ENCODE measurements around the gene CARHSP1.

The CARHSP1 gene

DNA sequence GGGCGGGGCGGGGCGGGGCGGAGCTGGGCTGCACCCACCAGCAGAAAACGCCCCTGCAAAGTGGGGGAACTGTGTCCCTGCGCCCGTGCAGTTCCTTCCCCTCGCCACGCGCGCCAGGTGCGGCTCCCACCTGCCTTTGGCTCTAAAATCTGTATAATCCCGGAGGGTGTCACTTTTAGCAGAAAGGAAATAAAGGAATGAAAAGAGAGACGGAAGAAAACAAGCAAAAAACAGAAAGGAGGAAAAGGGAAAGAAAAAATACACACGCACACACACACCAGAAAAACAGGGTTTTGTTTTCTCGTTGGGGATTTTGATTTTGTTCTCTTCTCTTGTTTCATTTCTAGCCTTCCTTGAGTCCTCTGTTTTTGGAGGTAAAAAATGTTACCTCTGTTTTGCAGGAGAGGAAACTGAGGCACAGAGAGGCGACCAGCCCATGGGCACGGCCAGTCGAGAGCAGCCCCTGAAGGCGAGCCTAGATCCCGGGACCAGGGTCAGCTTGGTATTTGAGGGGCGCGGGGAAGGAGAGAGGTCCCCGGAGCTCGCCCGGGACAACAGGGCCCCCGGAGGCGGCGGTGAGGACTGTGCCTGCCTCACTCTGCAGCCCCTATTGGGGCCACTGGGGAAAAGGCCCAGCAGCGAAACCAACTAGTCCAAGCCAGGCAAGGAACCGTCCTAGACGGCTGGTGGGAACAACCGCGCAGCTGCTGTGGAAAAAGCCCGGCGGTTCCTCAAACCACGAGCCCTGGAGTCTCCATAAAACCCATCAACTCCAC lies 594 bp upstream of the CARHSP1 start:
- DNase-seq, result no peak

DNA sequence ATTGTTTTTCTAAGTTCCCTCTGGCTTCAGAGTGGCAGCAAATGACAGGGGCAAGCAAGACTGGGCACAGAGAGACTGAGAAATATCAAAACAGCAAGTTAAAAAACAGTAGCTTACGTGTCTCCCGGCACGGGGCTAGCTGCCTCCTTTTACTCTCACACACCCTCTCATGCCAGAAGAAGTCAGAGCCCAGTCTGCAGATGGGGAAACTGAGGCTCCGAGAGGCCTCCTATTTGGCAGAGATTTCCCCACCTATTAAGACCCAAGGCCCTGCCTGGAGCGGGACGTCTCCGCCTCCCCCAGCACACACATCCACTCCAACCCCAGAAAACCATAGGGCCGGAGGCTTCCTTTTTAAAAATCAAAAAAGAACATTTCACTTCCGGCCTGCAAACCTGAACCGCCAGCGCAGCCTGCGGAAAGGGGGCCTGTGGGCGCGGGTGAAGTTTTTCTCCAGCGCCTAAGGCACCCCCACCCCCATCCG lies 832 bp downstream of the CARHSP1 start:
- no peak for DNase-seq

DNA sequence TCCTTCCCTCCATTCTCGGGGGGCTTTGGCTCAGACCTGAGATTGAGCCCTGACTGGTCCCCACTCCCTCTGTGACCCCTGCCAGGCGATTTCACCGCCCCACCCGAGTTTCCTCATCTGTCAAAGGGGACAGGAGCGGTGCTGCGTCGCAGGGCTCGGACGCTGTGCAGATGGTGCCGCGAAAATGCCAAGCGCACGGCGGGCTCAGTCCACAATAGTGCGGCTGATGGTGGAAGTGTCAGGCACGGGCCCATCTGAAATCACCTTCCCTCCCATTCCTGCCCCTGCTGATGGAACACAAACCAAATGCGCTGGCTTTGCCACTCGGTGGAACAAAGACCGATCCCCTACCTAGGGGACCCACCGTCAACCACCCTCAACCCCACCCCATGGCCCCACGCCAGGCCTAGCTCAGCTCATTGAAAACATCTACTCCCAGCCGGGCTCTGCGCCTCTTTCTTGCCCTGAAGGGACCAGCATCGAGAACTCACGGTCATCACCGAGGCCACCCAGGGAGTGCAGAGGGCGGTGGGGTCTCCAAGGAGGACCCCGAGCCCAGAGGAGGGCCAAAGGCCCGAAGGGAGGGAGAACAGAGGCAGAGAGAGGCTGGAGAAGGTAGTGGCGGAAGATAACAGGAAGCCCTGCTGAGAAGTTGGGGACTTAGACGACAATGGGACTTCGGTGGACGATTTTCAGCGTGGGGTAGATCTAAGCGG lies 1.4 kb downstream of the CARHSP1 start:
- DNase-seq, result no peak

DNA sequence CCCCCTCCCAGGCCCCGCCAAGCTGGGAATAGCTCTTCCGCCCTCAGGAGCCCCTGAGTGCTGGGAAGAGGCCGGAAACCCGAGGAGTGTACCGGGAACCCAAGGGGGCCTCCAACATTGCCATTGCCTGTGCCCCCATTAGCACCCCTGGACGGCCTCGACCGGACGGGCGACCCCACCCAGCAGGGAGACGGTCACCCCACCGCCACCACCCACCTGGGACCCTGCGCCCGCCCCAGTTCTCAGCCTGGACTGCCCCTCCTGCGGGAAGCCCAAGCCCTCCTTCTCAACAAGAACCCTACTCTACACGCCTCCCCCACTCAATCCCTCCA lies 2.0 kb downstream of the CARHSP1 start:
- DNase-seq, result no peak

DNA sequence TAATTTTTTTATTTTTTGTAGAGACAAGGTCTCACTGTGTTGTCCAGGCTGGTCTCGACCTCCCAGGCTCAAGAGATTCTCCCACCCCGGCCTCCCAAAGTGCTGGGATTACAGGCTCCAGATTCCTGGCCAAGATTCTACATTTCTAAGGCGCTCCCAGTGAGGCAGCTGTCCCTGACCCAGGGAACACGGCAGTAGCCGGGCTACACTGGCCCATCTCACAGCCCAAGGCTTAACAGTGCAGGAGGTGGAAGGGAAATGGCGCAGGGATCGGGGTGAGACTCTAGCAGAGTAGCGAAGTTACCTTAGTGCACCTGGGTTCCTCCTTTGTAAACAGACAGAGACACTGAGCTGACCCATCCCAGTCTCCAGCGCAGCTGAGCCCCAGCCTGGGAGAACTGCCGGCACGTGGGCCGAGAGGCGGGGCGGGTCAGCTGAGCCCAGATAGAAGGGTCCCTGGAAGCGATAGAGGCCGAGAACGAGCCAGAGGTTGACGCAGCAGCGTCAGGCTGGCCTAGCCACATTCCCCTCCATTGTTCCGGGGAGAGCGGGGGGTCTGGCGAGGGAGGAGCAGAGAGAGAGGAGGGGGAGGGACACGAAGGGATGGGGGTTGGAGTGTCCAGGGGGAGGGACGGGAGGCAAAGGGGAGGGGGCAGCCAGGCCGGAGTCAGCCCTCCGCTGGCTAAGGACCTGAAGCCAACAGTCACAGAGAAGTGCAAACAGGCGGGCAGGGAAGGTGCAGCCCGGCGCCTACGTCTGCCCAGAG lies 2.5 kb downstream of the CARHSP1 start:
- no peak for DNase-seq

DNA sequence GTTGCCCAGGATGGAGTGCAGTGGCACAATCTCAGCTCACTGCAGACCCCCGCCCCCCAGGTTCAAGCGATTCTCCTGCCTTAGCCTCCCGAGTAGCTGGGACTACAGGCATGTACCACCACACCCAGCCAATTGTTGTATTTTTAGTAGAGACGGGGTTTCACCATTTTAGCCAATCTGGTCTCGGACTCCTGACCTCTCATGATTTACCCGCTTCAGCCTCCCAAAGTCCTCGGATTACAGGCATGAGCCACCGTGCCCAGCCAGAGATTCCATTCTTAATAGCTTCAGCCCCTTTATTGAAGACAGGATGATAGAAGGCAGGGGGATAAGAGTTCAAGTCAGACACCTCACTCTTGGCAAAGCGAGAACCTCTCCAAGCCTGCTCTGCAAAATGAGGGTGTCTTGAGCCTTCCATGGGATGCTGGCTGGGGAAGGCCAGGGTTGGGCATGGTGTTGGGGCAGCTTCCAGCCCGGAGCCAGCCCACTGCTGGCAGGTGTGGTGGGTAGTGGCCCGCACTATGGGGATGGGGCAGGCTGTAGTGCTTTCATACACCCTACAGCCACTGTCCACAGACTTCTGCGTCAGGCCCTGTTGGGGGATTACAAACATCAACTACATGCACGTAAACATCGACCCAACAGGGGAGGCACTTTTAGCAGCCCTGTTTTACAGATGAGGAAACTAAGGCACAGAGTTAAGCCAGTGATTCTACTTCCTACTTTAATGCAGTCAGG lies 3.5 kb downstream of the CARHSP1 start:
- DNase-seq, result no peak

DNA sequence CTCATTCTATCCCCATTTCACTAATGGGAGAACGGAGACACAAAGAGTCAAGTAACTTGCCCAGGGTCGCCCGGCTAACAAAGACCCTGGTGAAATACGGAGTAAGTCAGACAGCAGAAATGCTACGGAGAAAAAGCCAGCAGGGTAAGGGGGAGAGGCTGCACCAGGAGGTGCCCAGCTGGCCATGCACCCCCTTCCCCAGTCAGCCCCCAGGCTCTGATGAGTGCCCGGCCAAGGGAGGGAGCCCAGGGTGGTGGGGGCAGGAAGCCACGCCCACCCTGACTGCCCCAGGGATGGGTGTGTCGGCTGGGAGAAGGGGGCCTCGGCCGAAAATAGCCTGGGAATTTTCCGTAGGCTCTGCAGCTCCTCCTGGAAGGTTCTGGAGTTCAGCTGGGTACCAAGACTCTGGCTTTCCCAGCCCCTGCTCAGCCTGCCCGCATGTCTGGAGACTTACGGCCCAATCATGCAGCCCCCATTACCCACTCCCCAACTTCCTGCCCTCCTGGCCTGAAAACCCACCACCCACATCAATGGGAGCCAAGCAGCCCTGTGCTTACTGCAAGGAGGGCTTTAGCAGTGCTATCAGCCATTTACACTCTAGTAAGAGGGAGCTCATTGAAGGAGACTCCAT lies 4.2 kb downstream of the CARHSP1 start:
- no peak for DNase-seq

DNA sequence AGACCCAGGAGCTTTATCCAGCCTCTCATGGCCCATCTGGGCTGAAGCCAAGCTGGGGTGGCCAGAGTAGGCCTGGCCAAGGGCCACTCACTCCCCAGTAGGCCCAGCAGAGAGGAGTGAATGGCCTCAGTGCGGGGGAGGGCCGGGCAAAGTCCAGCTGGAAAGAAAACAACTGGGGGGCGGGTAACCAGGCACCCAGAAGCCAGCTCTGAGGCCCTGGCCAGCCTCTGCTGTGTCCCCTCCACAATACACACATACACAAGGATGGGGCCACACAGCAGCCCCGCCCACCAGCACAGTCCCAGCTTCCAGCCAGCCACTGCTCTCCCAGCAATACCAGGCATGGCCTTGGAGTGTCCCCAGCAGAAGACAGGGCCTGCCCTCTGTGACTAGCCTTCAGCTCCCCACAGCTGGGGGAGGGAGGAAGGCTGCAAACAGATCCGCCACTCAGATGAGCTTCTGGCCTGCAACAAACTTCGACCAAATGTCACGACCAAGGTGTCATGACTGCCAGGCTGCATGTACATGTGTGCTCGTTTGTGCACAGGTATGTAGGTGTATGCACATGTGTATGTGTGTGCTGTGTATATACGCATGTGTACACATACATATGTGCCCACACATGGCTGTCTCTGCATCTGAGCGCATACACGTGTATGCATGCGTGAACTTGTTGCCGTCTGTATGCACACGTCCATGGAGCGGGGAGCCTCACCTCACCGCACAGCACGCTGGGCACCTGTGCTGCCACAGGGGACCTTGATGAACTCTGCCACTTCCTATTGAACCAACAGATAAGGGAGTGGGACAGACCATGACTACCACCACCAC lies 5.0 kb downstream of the CARHSP1 start:
- no peak for DNase-seq

DNA sequence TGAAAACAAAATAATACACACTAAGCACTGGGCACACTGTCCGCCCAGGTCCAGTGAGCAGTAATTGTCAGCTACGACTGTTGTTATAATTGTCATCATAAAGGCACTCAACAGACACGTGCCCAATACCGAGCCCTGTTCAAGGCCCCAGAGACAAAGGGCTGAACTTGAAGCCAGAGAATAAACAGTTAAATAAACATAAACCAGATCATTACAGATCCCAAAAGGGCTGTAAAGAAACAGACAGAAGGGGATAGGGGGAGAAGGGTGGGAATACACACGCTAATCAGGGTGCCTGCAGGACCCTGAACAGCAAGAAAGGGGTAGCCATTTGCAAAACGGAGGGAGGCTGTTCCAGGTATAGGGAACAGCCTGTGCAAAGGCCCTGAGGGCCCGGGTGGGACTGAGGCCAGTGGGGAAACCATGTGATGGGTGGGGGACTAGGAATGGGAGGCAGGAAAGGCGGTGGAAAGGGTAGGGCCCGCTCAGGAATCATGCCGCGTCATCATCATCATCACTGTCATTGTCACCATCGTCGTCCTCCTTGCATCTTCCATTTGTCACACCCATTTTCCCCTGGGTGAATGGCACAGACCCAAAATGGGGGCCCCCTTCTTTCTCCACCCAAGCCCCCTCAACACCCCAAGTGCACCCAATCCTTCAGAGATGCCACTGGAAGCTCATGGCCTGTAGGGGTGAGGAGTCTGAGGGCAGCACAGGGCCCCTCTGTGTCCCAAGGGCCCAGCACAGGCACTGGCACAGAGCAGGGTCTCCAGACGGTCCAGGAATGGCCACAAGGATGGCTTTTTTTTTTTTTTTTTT lies 6.3 kb downstream of the CARHSP1 start:
- no peak for DNase-seq

DNA sequence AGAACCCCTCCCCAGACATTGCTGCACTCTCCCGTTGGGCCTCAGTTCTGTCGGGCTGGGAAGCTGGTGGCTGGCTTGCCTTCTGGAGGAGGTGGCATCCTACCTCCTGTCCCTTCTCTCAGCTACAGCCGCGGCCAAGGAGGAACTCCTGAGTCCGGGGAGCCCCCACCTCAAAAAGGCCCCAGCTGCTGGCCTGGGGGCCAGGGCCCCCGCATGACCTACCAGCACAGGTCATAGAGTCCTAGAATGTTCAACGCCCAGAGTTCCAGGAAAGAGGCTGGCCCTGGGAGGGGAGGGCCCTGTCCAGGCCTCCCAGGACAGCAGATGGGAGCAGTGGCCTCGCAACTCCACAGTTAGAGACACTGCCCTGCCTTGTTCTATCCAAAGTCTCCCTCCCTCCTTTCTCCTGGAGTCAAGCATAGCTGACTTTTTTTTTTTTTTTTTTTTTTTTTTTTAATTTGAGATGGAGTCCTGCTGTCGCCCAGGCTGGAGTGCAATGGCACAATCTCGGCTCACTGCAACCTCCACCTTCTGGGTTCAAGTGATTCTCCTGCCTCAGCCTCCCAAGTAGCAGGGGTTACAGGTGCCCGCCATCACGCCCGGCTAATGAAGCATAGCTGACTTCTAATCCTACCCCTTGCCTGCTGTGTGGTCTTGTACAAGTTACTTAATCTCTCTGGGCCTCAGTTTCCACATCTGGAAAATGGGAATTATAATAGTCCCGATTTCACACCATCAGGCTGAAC lies 7.1 kb downstream of the CARHSP1 start:
- DNase-seq, result no peak

DNA sequence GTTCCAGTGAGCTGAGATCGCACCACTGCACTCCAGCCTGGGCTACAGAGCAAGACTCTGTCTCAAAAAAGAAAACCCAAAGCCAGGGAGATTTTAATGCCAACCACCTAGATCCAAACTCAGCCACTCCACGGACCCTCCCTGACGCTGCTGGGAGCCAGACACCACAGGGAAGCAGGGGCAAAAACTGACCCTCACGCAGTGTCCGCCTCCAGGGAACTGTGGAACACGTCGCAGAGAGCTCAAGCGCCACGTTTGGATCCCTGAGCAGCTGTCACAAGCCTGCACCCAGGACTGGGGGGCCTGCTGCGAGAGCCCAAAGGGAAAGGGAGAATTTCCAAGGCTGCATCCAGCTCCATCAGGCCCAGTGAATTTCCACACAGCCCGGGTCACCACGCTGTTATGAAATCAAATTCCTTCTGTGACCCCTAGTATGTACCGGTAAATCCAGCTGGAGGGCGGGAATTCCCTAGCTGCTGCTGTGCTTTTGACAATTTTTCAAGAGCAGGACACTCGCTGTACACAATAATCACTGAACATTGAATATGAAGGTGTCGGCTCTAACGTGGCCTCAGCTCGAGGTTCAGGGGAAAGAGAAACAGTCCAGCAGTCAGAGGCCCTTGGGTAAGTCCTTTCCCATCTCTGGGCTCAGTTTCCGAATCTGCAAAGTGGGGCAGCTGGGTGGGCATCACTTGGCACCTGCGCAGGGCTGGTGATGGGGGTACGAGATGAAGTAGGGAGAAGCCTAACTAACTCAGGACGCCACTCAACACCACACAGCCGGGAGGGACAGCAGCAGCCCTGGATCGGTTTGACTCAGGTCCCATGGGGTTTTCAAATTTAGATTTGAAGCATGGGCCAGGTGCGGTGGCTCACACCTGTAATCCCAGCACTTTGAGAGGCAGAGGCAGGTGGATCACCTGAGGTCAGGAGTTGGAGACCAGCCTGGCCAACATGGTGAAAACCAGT lies 8.6 kb downstream of the CARHSP1 start:
- no peak for DNase-seq

DNA sequence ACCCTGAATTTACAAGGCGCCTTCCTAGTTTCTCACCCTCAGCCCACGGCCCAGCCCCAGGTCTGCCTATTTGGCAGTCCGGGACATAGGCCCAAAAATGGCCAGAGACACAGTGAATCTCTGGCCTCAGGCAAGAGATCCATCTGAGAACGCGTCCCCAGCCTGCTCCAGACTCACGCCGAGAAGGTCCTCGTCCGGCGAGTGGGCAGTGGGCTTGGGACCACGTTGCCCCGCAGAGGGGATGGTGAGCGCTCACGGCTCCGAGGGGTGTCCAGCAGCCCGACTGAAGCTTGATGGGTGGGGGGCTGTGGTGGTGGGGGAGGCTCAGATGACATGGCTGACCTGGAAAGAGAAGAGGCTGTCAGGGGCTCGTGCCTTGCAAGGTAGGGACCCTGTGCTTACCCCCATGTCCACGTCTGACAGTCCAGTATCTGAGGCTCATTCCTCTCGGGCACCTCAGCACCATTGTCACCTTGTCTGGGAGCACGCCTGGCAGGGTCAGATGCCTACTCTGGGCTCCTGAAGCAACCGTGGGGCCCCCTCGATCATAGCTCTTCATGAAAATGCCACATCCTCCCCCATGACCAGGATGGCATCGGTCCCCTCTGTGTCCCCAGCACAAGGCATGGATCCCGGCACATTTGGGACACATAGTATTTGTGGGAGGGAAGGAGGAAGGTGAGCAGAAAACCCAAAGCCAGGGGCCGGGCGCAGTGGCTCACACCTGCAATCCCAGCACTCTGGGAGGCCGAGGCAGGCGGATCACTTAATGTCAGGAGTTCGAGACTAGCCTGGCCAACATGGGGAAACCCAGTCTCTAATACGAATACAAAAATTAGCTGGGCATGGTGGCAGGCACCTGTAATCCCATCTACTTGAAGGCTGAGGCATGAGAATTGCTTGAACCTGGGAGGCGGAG lies 9.6 kb downstream of the CARHSP1 start:
- no peak for DNase-seq

DNA sequence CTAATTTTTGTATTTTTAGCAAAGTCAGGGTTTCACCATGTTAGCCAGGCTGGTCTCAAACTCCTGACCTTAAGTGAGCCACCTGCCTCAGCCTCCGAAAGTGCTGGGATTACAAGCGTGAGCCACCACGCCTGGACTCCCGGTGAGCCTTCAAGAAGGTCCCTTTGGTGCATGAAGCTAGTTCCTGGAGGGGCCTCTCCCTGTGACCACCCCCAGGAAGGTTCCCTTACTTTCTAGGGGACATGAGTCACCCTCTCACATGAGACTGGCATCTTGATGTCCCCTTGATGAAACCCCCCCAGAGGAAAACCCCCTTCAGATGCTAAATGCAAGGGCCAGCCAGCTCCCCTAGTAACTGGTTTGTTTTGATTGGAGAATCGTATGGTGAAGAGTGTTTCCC lies 12.8 kb downstream of the CARHSP1 start:
- no peak for DNase-seq

DNA sequence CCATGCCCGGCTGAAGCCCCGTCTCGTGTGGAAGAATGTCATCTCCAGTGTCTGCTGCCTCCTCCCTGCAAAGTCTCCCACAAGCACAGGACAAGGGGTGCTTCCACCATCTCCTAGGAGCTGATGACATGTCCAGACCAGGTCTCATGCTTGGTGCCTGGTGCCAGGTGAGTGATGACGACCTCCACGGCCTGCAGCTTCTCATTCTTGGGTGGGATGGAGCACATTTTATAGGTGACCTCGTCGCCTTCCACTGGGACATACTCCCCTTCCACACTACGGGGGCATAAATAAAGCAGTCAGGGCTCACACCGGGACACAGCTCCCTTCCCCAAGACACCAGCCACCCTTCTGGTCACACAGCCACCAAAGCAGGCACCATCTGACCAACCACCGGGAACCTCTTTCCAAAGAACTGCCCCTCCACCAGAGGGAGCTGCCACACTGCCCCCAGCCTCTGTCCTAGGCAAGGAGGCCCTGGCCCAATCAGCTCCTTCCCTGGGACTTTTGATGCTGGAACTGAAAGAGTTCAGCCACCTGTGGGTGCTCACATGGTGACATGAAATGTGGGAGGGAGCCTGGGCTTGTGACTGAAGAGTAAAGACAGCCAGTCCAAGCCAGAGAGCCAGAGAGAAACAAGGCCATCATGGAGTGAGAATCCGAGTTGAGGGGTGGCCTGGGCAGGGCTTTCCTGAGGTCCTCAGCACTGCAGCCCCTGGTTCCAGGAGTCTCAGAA lies 13.6 kb downstream of the CARHSP1 start:
- no peak for DNase-seq

DNA sequence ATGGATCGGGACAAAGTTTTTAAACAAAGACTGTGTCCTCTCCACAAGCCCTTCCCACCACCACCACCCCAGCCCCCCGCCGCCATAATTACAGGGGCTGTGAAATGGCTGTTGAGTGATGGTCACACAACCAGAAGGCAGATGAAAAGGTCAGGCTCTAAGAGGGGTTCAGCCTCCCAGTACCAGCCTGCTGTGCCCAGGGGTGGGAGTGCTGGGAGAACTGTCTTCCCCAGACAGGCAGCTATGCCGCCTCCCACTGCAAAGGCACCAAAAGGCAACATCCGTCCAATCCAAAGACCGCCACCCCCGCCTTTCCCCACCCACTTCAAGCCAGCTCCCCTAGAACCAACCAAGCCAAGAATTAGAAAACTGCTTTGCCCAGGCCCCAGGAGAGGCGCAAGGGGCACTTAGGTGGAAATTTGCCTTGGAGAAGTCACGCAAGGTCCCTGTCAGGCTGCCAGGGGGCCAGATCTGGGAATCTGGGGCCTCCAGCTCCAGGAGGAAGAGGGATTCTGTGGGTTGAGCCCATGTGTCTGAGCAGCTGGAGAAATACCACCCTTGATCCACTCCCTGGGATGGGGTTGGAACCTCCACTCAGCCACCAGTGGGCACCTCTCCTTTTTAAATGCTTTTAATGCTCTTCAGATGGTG lies 14.4 kb downstream of the CARHSP1 start:
- no peak for DNase-seq

DNA sequence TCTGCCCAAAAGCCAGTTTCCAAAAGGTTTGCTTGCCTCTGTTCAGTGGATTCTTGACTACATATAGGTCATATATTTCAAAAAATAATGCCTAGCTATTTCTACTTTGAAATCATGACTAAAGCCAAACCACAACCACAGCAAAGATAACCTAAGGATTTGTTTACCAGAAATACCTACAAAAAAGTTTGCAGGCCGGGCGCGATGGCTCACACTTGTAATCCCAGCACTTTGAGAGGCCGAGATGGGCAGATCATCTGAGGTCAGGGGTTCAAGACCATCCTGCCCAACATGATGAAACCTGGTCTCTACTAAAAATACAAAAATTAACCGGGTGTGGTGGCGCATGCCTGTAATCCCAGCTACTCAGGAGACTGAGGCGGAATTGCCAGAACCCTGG lies 15.2 kb downstream of the CARHSP1 start:
- DNase-seq, result no peak
